Activated CD4-positive, alpha-beta T cell treated with anti-CD3 and anti-CD28 coated beads, Interleukin-2, amount 50 U/mL, for 1 hour (primary cell): ENCODE measurements around the gene FOLR2.
"Not testable (repeated sequence)": the region's sequence is repeated elsewhere in the genome, so short reads cannot be mapped to it uniquely, and the experiment has no call there.

ENCODE experiments used
- DNase-seq: peaks from one replicate; pipeline ENCODE4 v3.0.0-alpha.2; 2020

Gene FOLR2

GRCh38 chr11:72216638-72217037 lies at the start of gene FOLR2:
Gene FOLR2 (plus strand): TSS chr11:72216794. CDS start chr11:72218585, 1,791 bp downstream.
- DNase-seq: no peak

GRCh38 chr11:72169046-72169555 lies 47.5 kb upstream of the FOLR2 start:
- DNase-seq: not testable (repeated sequence)

- not testable (repeated sequence) for DNase-seq
These were observed 46.8 kb upstream of the FOLR2 start for GRCh38 chr11:72169754-72170153.

- DNase-seq: not testable (repeated sequence)
These were observed 44.6 kb upstream of the FOLR2 start for GRCh38 chr11:72172043-72172442.

- DNase-seq: no peak
These were observed 43.3 kb upstream of the FOLR2 start for GRCh38 chr11:72173291-72173690.

- no peak for DNase-seq
These were observed 42.1 kb upstream of the FOLR2 start for GRCh38 chr11:72174302-72175070.

GRCh38 chr11:72177656-72178055 lies 38.9 kb upstream of the FOLR2 start:
- no peak for DNase-seq

- no peak for DNase-seq
These were observed 37.4 kb upstream of the FOLR2 start for GRCh38 chr11:72179049-72179803.

GRCh38 chr11:72179804-72180396 lies 36.7 kb upstream of the FOLR2 start:
- DNase-seq: no peak

GRCh38 chr11:72180892-72181552 lies 35.6 kb upstream of the FOLR2 start:
- DNase-seq: not testable (repeated sequence)

GRCh38 chr11:72181553-72181958 lies 35.0 kb upstream of the FOLR2 start:
- not testable (repeated sequence) for DNase-seq

- no peak for DNase-seq
These were observed 28.3 kb upstream of the FOLR2 start for GRCh38 chr11:72188267-72188666.

GRCh38 chr11:72189455-72190250 lies 26.9 kb upstream of the FOLR2 start:
- no peak for DNase-seq

- no peak for DNase-seq
These were observed 25.9 kb upstream of the FOLR2 start for GRCh38 chr11:72190631-72191071.

- DNase-seq: no peak
These were observed 24.6 kb upstream of the FOLR2 start, which contains the start of gene FOLR1 for GRCh38 chr11:72191961-72192381. Gene FOLR1 (plus strand): TSS chr11:72192140. CDS start chr11:72192174, 34 bp downstream.

GRCh38 chr11:72195518-72196270 lies 20.9 kb upstream of the FOLR2 start:
- no peak for DNase-seq

GRCh38 chr11:72201445-72201844 lies 15.1 kb upstream of the FOLR2 start:
- DNase-seq: not testable (repeated sequence)

GRCh38 chr11:72202571-72202970 lies 14.0 kb upstream of the FOLR2 start:
- DNase-seq: no peak

- no peak for DNase-seq
These were observed 13.4 kb upstream of the FOLR2 start for GRCh38 chr11:72203163-72203562.

GRCh38 chr11:72204886-72205285 lies 11.7 kb upstream of the FOLR2 start:
- DNase-seq: no peak

GRCh38 chr11:72206794-72207193 lies 9.8 kb upstream of the FOLR2 start:
- DNase-seq: not testable (repeated sequence)
